Adrenal gland (tissue), 5 donors: ENCODE measurements around the gene FAR2.

Experiments used
- POLR2A ChIP-seq, 2 donors: fragments of 450-650 bp; IDR thresholded peaks; one replicate each; pipeline ENCODE4 v1.6.1; 2017; ENCODE audit warnings: antibody characterized with exemption in 2 of 2, mild to moderate bottlenecking in 2 of 2, moderate library complexity in 1 of 2
- TF ChIP-seq, protein P1 (sequence below), 6 experiments: fragments of 450-650 bp in 4 of 6; fragments of 200-600 bp in 2 of 6; sonication (generic) in 1 of 6; IDR thresholded peaks; 1 replicate in 5 of 6; 2 replicates in 1 of 6; pipeline versions ENCODE4 v1.5.1 to v1.8.0; 2016 to 2021; ENCODE audit warnings: antibody characterized with exemption in 6 of 6, mild to moderate bottlenecking in 2 of 6, moderate library complexity in 1 of 6
- donor health status: DM: no; HTN: no; CAD: no.

DNA sequence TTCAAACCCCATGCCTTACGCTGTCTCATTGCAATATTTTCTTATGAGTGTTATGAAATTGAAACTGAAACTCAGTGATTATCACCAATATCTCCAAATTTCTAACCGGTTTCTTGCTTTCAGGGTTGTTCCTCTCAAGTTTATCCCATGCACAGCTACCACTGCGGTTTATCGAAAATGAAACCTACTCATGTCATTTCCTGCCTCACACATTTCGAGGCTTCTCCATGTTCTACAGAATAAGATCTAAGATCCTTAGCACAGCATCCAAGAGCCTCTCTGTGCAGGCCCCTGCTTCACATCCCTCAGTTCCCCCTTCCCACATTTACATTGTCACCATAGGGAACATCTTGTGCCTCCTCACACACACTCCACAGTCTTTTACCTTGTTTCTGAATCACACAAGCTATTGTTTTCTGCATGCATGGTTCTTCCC lies 45.5 kb upstream of the FAR2 start:
- TF ChIP-seq, protein P1, sequence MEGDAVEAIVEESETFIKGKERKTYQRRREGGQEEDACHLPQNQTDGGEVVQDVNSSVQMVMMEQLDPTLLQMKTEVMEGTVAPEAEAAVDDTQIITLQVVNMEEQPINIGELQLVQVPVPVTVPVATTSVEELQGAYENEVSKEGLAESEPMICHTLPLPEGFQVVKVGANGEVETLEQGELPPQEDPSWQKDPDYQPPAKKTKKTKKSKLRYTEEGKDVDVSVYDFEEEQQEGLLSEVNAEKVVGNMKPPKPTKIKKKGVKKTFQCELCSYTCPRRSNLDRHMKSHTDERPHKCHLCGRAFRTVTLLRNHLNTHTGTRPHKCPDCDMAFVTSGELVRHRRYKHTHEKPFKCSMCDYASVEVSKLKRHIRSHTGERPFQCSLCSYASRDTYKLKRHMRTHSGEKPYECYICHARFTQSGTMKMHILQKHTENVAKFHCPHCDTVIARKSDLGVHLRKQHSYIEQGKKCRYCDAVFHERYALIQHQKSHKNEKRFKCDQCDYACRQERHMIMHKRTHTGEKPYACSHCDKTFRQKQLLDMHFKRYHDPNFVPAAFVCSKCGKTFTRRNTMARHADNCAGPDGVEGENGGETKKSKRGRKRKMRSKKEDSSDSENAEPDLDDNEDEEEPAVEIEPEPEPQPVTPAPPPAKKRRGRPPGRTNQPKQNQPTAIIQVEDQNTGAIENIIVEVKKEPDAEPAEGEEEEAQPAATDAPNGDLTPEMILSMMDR (IDR thresholded peaks at IDR 0.05) = no peak
- TF ChIP-seq POLR2A (IDR thresholded peaks at IDR 0.05) = no peak
